ENCODE measurements around the gene ZNF501.

ZNF501 gene

GRCh38 chr3:44729384-44729910 lies at the start of gene ZNF501:
TSS of gene ZNF501 (plus strand) at chr3:44729635. CDS start at chr3:44734422, 4,787 bp downstream.
- peak; percentile 80 for DNase-seq (ENCODE audit: low read depth)
- peak within 1 kb of the TSS; percentile 82 for H3K4me3 ChIP-seq (ENCODE audit: low read length)
- no peak for TF ChIP-seq CTCF (conservative IDR thresholded peaks at IDR 0.05; ENCODE audit: low read depth, low read length)

GRCh38 chr3:44680921-44681455 lies 48.4 kb upstream of the ZNF501 start:
- TF ChIP-seq CTCF (conservative IDR thresholded peaks at IDR 0.05; ENCODE audit: low read depth, low read length), result no peak
- no peak for DNase-seq (ENCODE audit: low read depth)
- H3K4me3 ChIP-seq (ENCODE audit: low read length), result no peak overlapping the region

- TF ChIP-seq CTCF (conservative IDR thresholded peaks at IDR 0.05; ENCODE audit: low read depth, low read length), result no peak
- no peak for DNase-seq (ENCODE audit: low read depth)
- no peak overlapping the region for H3K4me3 ChIP-seq (ENCODE audit: low read length)
These were observed 47.1 kb upstream of the ZNF501 start for GRCh38 chr3:44682182-44682896.

GRCh38 chr3:44685128-44685800 lies 44.2 kb upstream of the ZNF501 start:
- DNase-seq (ENCODE audit: low read depth), result peak; percentile 55

GRCh38 chr3:44687898-44688297 lies 41.5 kb upstream of the ZNF501 start:
- DNase-seq (ENCODE audit: low read depth), result no peak
- no peak for TF ChIP-seq CTCF (conservative IDR thresholded peaks at IDR 0.05; ENCODE audit: low read depth, low read length)
- no peak overlapping the region for H3K4me3 ChIP-seq (ENCODE audit: low read length)

More at GRCh38 chr3:44685128-44685800, 44.2 kb upstream of the ZNF501 start:
- H3K4me3 ChIP-seq (ENCODE audit: low read length), result peak overlapping the region; percentile 58
- no peak for TF ChIP-seq CTCF (conservative IDR thresholded peaks at IDR 0.05; ENCODE audit: low read depth, low read length)

- peak; percentile 66 for DNase-seq (ENCODE audit: low read depth)
- peak; percentile 46 for TF ChIP-seq CTCF (conservative IDR thresholded peaks at IDR 0.05; ENCODE audit: low read depth, low read length)
- H3K4me3 ChIP-seq (ENCODE audit: low read length), result peak within 1 kb of the TSS; percentile 90
These were observed 16.9 kb upstream of the ZNF501 start, which contains the start of gene ZNF502 for GRCh38 chr3:44712455-44713075. TSS of gene ZNF502 (plus strand) at chr3:44712660. CDS start at chr3:44720262, 7,602 bp downstream.

Measured in retinal pigment epithelial cell (primary cell).